DOHH2 (cell line): ENCODE results near the gene BMS1.

ENCODE experiments used
- CTCF ChIP-seq: fragments of 200-600 bp; sonication (generic); IDR thresholded peaks from one replicate; pipeline ENCODE4 v1.5.1; 2014; ENCODE audit warnings: antibody characterized with exemption, mild to moderate bottlenecking, low read depth, low read length; ENCODE audit not compliant: poor library complexity, severe bottlenecking
- EZH2phosphoT487 ChIP-seq: fragments of 200-600 bp; sonication (generic); IDR thresholded peaks from 2 replicates; pipeline ENCODE4 v1.6.1; 2017; ENCODE audit warnings: borderline replicate concordance, mild to moderate bottlenecking, antibody characterized with exemption, low read length, moderate library complexity, mixed read lengths

DNA sequence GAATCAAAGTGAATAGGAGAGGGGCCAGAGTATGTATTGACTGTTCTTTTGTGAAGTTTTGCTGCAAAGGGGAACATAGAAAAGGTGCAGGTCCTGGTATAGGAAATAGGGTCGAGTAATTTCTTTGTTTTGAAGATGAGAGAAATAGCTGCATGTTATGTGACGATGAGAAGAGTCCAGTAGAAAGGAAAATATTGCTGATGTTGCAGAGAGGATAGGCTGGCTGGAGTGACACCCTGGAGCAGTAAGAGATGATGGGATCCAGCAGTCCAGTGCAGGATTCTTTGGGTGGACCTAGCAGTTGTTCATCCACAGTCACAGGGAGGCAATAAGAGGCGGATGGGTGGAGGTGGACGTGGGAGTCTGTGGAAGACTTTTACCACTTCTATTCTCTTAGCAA lies 2.1 kb upstream of the BMS1 start:
- TF ChIP-seq CTCF, result no peak
- TF ChIP-seq EZH2phosphoT487, result no peak
